GM23338 (cell line): ENCODE measurements around the gene ITGAL. TPM values are rescaled to one million over a fixed set of nuclear protein-coding genes. Genes with fewer than 3 reads are reported as not detected.

Source experiments
- ATAC-seq: fragments of 200-7000 bp; cut with Tn5 transposase; 3 replicates; pipeline ENCODE4 v1.9.1; 2020
- DNase-seq: peaks from one replicate; pipeline ENCODE4 v3.0.0-alpha.2; 2015; ENCODE audit warnings: low spot score
- H2AFZ ChIP-seq: fragments of 200-600 bp; sonication (generic); 2 replicates; pipeline ENCODE4 v1.8.0; 2016; ENCODE audit warnings: antibody characterized with exemption, mild to moderate bottlenecking, moderate library complexity
- H3F3A ChIP-seq: fragments of 200-600 bp; sonication (generic); replicated peaks from 2 replicates; pipeline ENCODE4 v1.8.0; 2017; ENCODE audit warnings: antibody characterized with exemption, mixed run types, low read depth
- H3K27ac ChIP-seq: fragments of 200-600 bp; sonication (generic); 2 replicates; pipeline ENCODE4 v1.6.1; 2016; ENCODE audit warnings: low read depth
- H3K27me3 ChIP-seq: fragments of 200-600 bp; sonication (generic); 2 replicates; pipeline ENCODE4 v1.8.0; 2016; ENCODE audit warnings: mild to moderate bottlenecking, mixed run types, moderate library complexity; ENCODE audit not compliant: insufficient read depth
- H3K36me3 ChIP-seq: fragments of 200-600 bp; sonication (generic); 2 replicates; pipeline ENCODE4 v1.8.0; 2016; ENCODE audit warnings: mild to moderate bottlenecking; ENCODE audit not compliant: insufficient read depth
- H3K4me1 ChIP-seq: fragments of 200-600 bp; sonication (generic); 2 replicates; pipeline ENCODE4 v1.8.0; 2016; ENCODE audit warnings: mild to moderate bottlenecking, moderate library complexity; ENCODE audit not compliant: insufficient read depth
- H3K4me2 ChIP-seq: fragments of 200-600 bp; sonication (generic); 2 replicates; pipeline ENCODE4 v1.7.1; 2017; ENCODE audit warnings: mixed run types
- H3K4me3 ChIP-seq: fragments of 200-600 bp; sonication (generic); 2 replicates; pipeline ENCODE4 v1.6.1; 2016; ENCODE audit warnings: mixed run types
- H3K79me2 ChIP-seq: fragments of 200-600 bp; sonication (generic); replicated peaks from 2 replicates; pipeline ENCODE4 v1.8.0; 2017; ENCODE audit warnings: mild to moderate bottlenecking; ENCODE audit not compliant: insufficient read depth
- H3K9me2 ChIP-seq: fragments of 200-600 bp; sonication (generic); 2 replicates; pipeline ENCODE4 v1.8.0; 2017; ENCODE audit not compliant: insufficient read depth
- H4K20me1 ChIP-seq: fragments of 200-600 bp; sonication (generic); replicated peaks from 2 replicates; pipeline ENCODE4 v1.8.0; 2017; ENCODE audit warnings: mild to moderate bottlenecking; ENCODE audit not compliant: insufficient read depth
- H3K27ac Mint-ChIP-seq: 2 replicates; pipeline ENCODE4 v1.8.0; 2020; ENCODE audit warnings: inconsistent platforms, mild to moderate bottlenecking, moderate library complexity, mixed read lengths
- H3K27me3 Mint-ChIP-seq: 3 replicates; pipeline ENCODE4 v1.8.0; 2022; ENCODE audit warnings: low read depth, mild to moderate bottlenecking, moderate library complexity, mixed read lengths, inconsistent platforms; ENCODE audit not compliant: insufficient read depth, poor library complexity
- H3K36me3 Mint-ChIP-seq: 3 replicates; pipeline ENCODE4 v1.8.0; 2021; ENCODE audit warnings: low read depth, mild to moderate bottlenecking, inconsistent platforms, moderate library complexity, mixed read lengths
- H3K4me1 Mint-ChIP-seq: 3 replicates; pipeline ENCODE4 v1.8.0; 2020; ENCODE audit warnings: mild to moderate bottlenecking, inconsistent platforms, mixed read lengths
- H3K4me3 Mint-ChIP-seq: 3 replicates; pipeline ENCODE4 v1.8.0; 2021; ENCODE audit warnings: moderate library complexity, mild to moderate bottlenecking, inconsistent platforms, mixed read lengths
- H3K9me3 Mint-ChIP-seq: 3 replicates; pipeline ENCODE4 v1.8.0; 2020; ENCODE audit warnings: moderate library complexity, mild to moderate bottlenecking, inconsistent platforms, mixed read lengths
- CREB1 ChIP-seq: fragments of 250-450 bp; sonication (Bioruptor Pico); IDR thresholded peaks from 2 replicates; pipeline ENCODE4 v1.5.0; 2020; ENCODE audit warnings: low read depth, mild to moderate bottlenecking, moderate library complexity
- CTCF ChIP-seq, 2 experiments: fragments of 200-600 bp in 1 of 2; sonication (generic) in 1 of 2; conservative IDR thresholded peaks; 2 replicates each; pipeline versions ENCODE4 v1.5.1 to v1.6.1; 2016 to 2017; ENCODE audit warnings: antibody characterized with exemption in 2 of 2, low read depth in 2 of 2, mild to moderate bottlenecking in 2 of 2, moderate library complexity in 1 of 2
- ETS1 ChIP-seq: IDR thresholded peaks from 2 replicates; pipeline ENCODE4 v1.6.1; 2016; ENCODE audit warnings: antibody characterized with exemption
- EZH2 ChIP-seq: fragments of 200-600 bp; sonication (generic); IDR thresholded peaks from one replicate; pipeline ENCODE4 v1.8.0; 2017; ENCODE audit warnings: antibody characterized with exemption, mild to moderate bottlenecking, low read depth; ENCODE audit not compliant: unreplicated experiment
- EZH2phosphoT487 ChIP-seq: fragments of 200-600 bp; sonication (generic); IDR thresholded peaks from one replicate; pipeline ENCODE4 v1.8.1; 2018; ENCODE audit warnings: antibody characterized with exemption; ENCODE audit not compliant: unreplicated experiment
- JUNB ChIP-seq: IDR thresholded peaks from one replicate; pipeline ENCODE4 v1.6.1; 2016; ENCODE audit warnings: antibody characterized with exemption; ENCODE audit not compliant: unreplicated experiment
- NANOG ChIP-seq: IDR thresholded peaks from 2 replicates; pipeline ENCODE4 v1.6.1; 2016; ENCODE audit warnings: antibody characterized with exemption, borderline replicate concordance
- POLR2AphosphoS5 ChIP-seq: IDR thresholded peaks from 2 replicates; pipeline ENCODE4 v1.6.1; 2016; ENCODE audit warnings: antibody characterized with exemption, low read depth
- REST ChIP-seq: IDR thresholded peaks from one replicate; pipeline ENCODE4 v1.6.1; 2018; ENCODE audit warnings: antibody characterized with exemption; ENCODE audit not compliant: unreplicated experiment
- ZNF331 ChIP-seq: fragments of 250-450 bp; sonication (Bioruptor Pico); IDR thresholded peaks from 2 replicates; pipeline ENCODE4 v1.5.0; 2020; ENCODE audit warnings: low read depth, mild to moderate bottlenecking, moderate library complexity
- polyA plus RNA-seq: library from polyadenylated mRNA; unstranded; fragments of >200 nt; fragmentation: Nextera tagmentation; extraction: Ambion mirVana; gene quantifications from 2 replicates; pipeline ENCODE4 v1.2.1, GENCODE V29; 2016
- total RNA-seq: library from RNA; depleted of rRNA; stranded (reverse); fragments of >200 nt; shearing (Covaris generic); gene quantifications from 2 replicates; pipeline ENCODE4 v1.2.3, GENCODE V29; 2014

ITGAL gene
- total and polyA plus RNA-seq, 2 experiments from 2014 or later: 0.05 to 0.07 TPM

GRCh38 chr16:30428055-30428454 is 44.5 kb upstream of the ITGAL start (continued):
- TF ChIP-seq REST (no peak), CTCF (conservative IDR thresholded peaks at IDR 0.05; ENCODE audit: low read depth in 2 of 2) (no peak), JUNB (no peak), ZNF331 (CRISPR knock-in tag) (no peak), EZH2 (no peak), EZH2phosphoT487 (no peak), ETS1 (no peak)

- Histone ChIP-seq H2AFZ (0 out of 2 replicates have a peak overlapping the region, but pooled peaks have one; percentile 19), H3K27me3 (no peaks in the 10 kb centered on the region), H4K20me1 (peaks cover 10% of the 10 kb centered on the region; the same call in 1 of the 2 replicates), H3F3A (peaks cover 11% of the 10 kb centered on the region), H3K4me2 (peak overlapping the region; percentile 91), H3K79me2 (peaks cover 32% of the 10 kb centered on the region), H3K27ac (no peak overlapping the region), H3K9me2 (no peaks in the 10 kb centered on the region), H3K4me1 (peaks cover 15% of the 10 kb centered on the region), H3K4me3 (peak overlapping the region; percentile 67), H3K36me3 (peaks cover 7% of the 10 kb centered on the region; the same call in 1 of the 2 replicates)
- no peak for TF ChIP-seq JUNB
- TF ChIP-seq ZNF331 (CRISPR knock-in tag): no peak
- no peak for TF ChIP-seq NANOG
- 0 out of 2 replicates have a peak, but pooled peaks have one; percentile 12 for TF ChIP-seq ETS1
- TF ChIP-seq CREB1: no peak
- TF ChIP-seq EZH2phosphoT487: no peak
- no peak for TF ChIP-seq POLR2AphosphoS5
- Mint-ChIP-seq H3K27me3 (peaks cover 9% of the 10 kb centered on the region), H3K27ac (0 out of 2 replicates have a peak overlapping the region, but pooled peaks have one; percentile 45), H3K4me3 (no peak overlapping the region), H3K9me3 (no peaks in the 10 kb centered on the region; the same call in 2 of the 3 replicates), H3K4me1 (peaks cover 11% of the 10 kb centered on the region), H3K36me3 (peaks cover 39% of the 10 kb centered on the region)
- ATAC-seq (peak; percentile 57), DNase-seq (peak; percentile 75)
These were observed 43.2 kb upstream of the ITGAL start for GRCh38 chr16:30429418-30429677.
